ENCODE measurements around the gene ZAR1.

The ZAR1 gene

GRCh38 chr4:48461000-48461399, 29.1 kb upstream of the ZAR1 start:
- TF ChIP-seq CTCF (IDR thresholded peaks at IDR 0.05; ENCODE audit: low read depth, low read length): no peak
- in situ Hi-C loops (cut with HindIII; ENCODE audit: low sequenced_read_pairs): no loop called here
- no peak for DNase-seq (ENCODE audit: low read depth, low spot score)
- no peak overlapping the region for H3K4me3 ChIP-seq (ENCODE audit: low read depth, low read length)

- in situ Hi-C loops (cut with HindIII; ENCODE audit: low sequenced_read_pairs): no loop called here
- TF ChIP-seq CTCF (IDR thresholded peaks at IDR 0.05; ENCODE audit: low read depth, low read length): no peak
- DNase-seq (ENCODE audit: low read depth, low spot score): no peak
- no peak overlapping the region for H3K4me3 ChIP-seq (ENCODE audit: low read depth, low read length)
Measured at GRCh38 chr4:48462363-48462762, 27.7 kb upstream of the ZAR1 start.

DNA sequence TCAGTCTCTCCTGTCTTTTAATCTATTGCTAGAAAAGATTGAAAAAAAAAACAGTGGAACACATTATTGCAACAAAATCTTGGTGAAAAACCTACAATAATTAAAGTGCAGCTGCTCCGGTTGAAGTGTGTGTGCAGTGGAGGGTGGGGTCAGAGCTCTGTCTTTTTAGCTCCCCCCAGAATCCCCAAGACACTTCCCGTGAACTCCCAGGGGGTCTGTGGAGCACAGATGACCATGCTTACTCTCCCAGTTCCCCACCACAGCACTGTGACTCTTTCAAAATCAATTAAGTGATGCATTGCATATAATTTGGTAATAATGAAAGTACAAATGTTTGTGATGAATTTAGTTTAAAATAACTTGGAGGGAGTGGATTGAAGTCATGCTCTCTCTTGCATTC, 22.6 kb upstream of the ZAR1 start:
- in situ Hi-C loops (cut with HindIII; ENCODE audit: low sequenced_read_pairs): no loop called here
- no peak for DNase-seq (ENCODE audit: low read depth, low spot score)

GRCh38 chr4:48467891-48468290, 22.2 kb upstream of the ZAR1 start:
- no peak for DNase-seq (ENCODE audit: low read depth, low spot score)
- no peak overlapping the region for H3K4me3 ChIP-seq (ENCODE audit: low read depth, low read length)
- no peak for TF ChIP-seq CTCF (IDR thresholded peaks at IDR 0.05; ENCODE audit: low read depth, low read length)
- in situ Hi-C loops (cut with HindIII; ENCODE audit: low sequenced_read_pairs): no loop called here

More for the DNA sequence above, 22.6 kb upstream of the ZAR1 start:
- no peak overlapping the region for H3K4me3 ChIP-seq (ENCODE audit: low read depth, low read length)
- TF ChIP-seq CTCF (IDR thresholded peaks at IDR 0.05; ENCODE audit: low read depth, low read length): no peak

DNA sequence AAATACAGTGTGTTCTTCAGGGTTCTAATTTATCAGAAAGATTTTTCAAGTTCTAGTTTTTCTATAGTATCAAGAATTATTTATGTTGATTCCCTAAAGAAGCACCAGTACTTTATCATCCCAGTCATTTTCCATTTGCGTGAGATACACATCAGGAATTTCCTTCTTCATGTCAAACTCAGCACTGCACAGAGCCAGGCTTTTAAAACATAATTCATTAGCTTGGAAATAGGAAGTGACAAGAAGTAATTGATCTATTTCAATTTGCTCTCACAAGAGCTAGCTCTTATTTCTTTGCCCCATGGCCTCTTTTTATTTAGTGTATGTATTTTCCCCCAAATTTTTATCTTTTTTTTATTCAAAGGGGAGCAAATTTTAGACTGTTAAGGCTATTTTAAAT, 19.9 kb upstream of the ZAR1 start:
- no peak for DNase-seq (ENCODE audit: low read depth, low spot score)
- H3K4me3 ChIP-seq (ENCODE audit: low read depth, low read length): no peak overlapping the region
- TF ChIP-seq CTCF (IDR thresholded peaks at IDR 0.05; ENCODE audit: low read depth, low read length): no peak
- in situ Hi-C loops (cut with HindIII; ENCODE audit: low sequenced_read_pairs): no loop called here

DNA sequence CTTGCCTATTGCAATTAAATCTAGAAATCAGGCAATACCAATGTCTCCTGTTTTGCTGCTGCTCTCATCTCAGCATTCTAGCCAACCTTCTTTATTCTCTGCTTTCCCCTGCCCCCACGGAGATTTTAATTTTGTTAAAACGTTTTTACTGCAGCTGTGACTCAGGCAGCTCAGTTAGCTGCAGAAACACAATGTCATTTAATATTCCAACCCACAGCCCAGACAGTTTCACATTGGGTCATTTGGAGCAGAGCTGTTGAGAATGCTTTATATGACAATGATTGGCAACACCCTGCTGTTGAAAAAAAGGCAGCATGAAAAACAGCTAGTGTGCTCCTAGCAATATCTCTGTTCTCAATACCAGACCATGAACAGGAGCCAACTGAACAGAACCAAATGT, 19.5 kb upstream of the ZAR1 start:
- in situ Hi-C loops (cut with HindIII; ENCODE audit: low sequenced_read_pairs): no loop called here
- no peak for TF ChIP-seq CTCF (IDR thresholded peaks at IDR 0.05; ENCODE audit: low read depth, low read length)
- no peak for DNase-seq (ENCODE audit: low read depth, low spot score)
- no peak overlapping the region for H3K4me3 ChIP-seq (ENCODE audit: low read depth, low read length)

DNA sequence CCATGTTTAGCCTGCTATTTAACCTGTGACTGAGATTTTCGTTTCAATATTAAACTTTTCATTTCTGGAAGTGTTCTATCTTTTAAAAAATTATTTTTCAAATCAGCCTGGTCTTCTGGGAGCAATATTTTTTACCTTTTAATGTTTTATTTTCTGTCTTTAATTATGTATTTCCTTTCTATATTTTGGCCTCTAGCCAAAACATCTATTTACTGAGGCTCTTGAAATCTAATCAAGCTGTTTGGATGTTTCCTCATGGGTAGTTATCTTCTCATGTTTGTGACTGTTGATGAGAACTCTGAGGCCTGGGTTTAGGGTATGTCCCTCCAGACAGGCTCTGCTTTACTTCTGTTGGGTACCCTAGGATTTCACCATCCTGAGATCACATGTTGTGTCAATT, 17.3 kb upstream of the ZAR1 start:
- in situ Hi-C loops (cut with HindIII; ENCODE audit: low sequenced_read_pairs): no loop called here

More for the DNA sequence above, 17.3 kb upstream of the ZAR1 start:
- TF ChIP-seq CTCF (IDR thresholded peaks at IDR 0.05; ENCODE audit: low read depth, low read length): no peak
- no peak overlapping the region for H3K4me3 ChIP-seq (ENCODE audit: low read depth, low read length)
- no peak for DNase-seq (ENCODE audit: low read depth, low spot score)

Measured in astrocyte of the spinal cord (primary cell).